ENCODE measurements around the gene GALNT5. TPM values are rescaled to one million over a fixed set of nuclear protein-coding genes. Genes with fewer than 3 reads are reported as not detected.
"Not testable (repeated sequence)": the region's sequence is repeated elsewhere in the genome, so short reads cannot be mapped to it uniquely, and the experiment has no call there.

Gene GALNT5
- total RNA-seq, 2 donors from 2014 or later: 58.0 to 66.5 TPM

DNA sequence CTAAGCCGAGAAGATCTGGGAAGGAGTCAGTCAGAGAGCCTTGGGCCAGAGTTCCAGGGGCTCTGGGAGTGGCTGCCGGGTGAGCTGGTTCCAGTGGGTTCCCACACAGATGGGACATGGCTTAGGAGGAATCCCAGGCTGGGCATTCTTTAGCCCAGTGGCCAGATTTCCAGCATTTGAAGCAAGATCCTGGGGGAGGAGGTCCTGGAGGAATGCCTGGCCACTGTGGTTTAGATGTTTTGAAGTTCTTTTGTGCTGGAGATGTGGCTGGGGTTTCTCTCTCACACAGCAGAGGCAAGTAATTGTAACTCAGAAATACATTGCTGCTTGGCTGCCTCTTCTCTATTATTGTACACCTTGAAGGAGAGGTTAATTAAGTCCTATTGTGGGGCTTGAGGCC lies 83.9 kb downstream of the GALNT5 start:
- ATAC-seq; DNase-seq; intact Hi-C loops (cut with DNase I, micrococcal nuclease): not testable (repeated sequence)

DNA sequence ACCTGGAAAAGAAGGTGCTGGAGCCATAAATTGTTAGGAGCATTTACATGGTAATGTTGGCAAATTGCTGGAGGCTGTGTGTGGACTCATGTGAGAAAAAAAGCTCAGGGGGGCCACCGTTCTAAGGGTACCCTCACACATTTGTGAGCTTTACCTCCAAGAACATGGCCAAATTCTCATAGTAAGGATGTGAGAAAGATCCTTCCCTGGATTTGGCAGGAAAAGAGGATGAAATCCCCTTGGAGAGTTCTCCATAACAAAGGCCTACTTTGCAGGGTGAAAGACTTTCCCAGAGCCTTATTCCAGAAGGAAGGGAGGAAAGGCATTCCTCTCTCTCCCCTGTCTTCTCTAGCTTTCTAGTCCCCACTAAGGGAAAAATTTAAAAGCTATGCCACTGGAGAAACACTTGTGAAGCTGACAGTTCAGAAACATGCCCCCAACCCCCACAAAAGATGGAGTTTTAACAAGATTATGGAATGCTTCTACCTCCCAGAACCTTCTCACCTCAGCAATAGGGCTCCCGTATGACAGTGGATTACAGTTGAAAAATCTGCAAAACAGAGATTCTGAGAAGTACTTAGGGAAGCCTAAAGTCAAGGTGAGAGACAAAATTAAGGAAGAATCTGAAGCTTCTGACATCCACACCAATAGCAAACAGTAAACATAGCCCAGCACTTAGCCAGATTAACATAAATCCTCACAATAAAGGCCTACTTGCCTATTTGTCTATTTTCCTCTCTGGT lies 88.3 kb downstream of the GALNT5 start:
- intact Hi-C loops (cut with DNase I, micrococcal nuclease): no loop called here
- DNase-seq: no peak
- ATAC-seq: no peak

DNA sequence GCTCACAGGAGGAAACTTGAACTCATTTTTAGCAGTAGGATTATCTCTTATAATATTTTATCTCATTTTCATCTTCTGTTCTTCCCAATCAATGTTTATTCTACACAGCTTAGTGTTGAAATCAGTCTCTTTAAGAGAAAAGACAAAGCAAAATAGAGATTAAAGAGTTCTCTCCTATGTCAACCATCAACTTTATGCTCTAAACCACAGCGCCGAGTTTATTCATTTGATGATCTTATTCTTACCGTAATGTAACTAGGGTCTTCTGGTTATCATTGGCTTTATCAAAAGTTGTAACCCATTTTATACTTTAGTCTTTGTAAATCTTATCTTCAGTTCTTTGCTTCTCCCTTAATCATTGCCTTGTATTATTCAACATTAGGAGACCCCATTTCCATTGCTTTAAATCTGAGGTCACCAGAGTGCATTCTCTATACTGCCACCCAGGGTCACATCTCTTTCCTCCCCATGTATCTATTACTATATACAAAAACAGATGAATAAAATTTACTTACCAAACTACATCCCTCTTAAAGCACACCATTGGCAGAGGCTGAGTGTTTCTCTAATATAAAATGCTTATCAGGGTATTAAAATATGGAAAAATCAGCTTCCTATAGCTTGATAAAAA lies 90.9 kb downstream of the GALNT5 start:
- DNase-seq (no peak), ATAC-seq (no peak)
- intact Hi-C loops (cut with DNase I, micrococcal nuclease): no loop called here

DNA sequence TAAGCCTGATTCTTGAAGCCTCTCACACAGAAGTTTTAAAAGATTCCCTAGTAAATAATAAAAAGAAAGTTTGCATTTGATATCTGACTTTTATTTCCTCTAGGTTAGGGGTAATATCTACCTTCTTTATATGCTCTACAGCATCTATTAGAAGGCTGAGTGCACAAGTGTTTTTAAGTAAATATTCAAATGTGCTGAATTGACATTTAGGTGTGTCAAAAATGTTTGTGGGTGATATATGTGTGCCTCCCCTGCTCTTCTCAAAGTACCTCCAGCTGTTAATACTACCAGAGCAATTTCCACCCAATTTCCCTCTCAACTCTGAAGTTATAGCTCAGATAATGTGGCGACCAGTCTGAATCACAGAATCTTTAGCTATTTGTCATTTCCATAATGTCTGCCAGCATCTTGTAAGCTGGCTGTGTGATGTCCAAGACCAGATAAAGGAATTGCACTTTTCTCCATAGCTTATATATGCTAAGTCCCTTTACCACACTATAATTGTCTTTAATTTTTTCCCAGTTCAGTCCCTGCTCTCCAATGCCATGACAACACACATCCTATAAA lies 92.5 kb downstream of the GALNT5 start:
- ATAC-seq: no peak
- no peak for DNase-seq
- intact Hi-C loops (cut with DNase I, micrococcal nuclease): no loop called here

DNA sequence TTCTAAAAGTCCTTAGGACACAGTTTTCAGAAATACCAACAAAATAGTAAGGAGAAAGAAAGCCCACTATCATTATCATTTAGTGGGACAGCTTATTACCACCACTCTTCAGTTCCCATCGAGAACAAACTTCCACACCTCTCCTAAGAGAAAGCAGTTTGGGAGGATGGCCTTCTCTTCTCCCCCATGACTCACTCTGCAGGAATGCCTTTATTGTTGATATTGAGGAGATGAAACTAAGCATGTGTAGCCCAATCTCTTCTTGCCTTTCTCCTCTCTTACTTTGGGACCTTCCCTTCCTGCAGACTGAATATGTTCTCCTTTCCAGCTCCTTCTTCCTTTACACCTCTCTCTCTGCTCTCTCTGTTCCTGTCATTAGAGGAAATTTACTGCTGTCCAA lies 98.1 kb downstream of the GALNT5 start:
- no peak for DNase-seq
- no peak for ATAC-seq
- intact Hi-C loops (cut with DNase I, micrococcal nuclease): no loop called here

DNA sequence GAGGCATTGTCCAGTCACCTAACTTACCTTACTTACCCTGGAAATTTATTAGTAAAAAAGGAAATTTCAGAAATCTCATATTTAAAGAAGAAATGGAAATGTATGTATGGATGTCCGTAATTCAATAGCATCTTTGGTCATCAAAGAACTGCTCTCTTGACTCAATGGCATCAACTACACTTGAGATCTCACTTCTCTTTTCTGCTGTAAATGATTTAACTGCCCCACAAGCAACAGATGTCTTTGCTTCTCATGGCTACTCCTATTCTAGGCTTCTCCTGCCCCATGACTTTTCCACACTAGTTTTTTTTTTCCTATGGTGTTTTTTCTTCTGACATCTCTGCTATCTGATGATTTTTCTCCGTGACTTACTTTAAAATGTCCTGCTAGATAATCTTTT lies 102.1 kb downstream of the GALNT5 start:
- DNase-seq (no peak), ATAC-seq (no peak)
- intact Hi-C loops (cut with DNase I, micrococcal nuclease): no loop called here

DNA sequence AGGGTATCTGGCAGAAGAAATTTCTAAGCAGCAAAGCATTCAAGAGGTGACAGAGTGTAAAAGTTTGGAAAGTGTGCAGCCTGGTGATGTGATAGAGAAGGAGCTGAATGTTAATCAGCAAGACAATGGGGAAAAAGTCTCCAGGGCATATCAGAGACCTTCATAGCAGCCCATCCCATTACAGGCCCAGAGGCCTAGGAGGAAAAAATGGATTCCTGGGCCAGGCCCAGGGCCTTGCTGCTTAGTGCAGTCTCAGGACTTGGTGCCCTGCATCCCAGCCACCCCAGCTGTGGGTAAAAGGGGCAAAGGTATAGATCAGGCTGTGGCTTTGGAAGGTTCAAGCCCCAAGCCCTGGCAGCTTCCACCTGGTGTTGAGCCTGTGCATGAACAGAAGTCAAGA lies 104.0 kb downstream of the GALNT5 start:
- intact Hi-C loops (cut with DNase I, micrococcal nuclease): no loop called here
- DNase-seq (no peak), ATAC-seq (no peak)

DNA sequence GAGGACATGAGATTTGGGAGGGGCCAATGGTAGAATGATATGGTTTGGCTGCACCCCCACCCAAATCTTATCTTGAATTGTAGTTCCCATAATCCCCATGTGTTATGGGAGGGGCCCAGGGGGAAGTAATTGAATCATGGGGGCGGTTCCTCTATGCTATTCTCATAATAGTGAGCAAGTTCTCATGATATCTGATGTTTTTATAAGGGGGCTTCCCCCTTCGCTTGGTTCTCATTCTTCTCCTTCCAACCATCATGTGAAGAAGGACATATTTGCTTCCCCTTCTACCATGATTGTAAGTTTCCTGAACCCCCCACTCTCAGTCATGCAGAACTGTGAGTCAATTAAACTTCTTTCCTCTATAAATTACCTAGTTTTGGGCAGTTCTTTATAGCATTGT lies 105.1 kb downstream of the GALNT5 start:
- intact Hi-C loops (cut with DNase I, micrococcal nuclease): no loop called here
- no peak for ATAC-seq

DNA sequence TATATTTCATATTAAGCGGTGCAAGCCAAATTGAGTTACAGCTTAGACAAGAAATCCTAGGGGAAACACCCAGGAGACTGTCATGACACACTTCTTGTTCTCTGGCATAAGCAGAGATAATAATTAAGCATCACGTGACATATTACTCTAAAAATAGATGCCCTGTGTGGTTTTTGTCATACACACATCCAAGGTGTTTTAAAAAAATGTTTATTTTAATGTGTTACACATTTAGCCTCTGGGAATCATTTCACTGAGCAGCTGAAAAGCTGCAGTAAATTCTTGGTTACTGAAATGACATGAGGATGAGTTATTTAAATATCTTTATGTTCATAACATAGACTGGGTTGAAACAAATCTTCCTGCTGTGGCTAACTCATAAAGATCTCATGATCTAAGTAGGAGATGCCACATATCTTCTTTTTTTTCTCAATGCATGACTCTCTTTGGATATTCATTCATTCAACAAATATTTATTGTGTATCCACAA lies 106.2 kb downstream of the GALNT5 start:
- intact Hi-C loops (cut with DNase I, micrococcal nuclease): no loop called here
- DNase-seq (no peak), ATAC-seq (no peak)

More for the DNA sequence above, 105.1 kb downstream of the GALNT5 start:
- no peak for DNase-seq

Other genes starting within 250 kb of the GALNT5 start
- under 1 TPM in 1 of 2 donors, not detected in 1; 0.11 TPM for gene ERMN, start 68.1 kb downstream of the GALNT5 start, total RNA-seq
- 1 to 10 TPM; 5.1 to 6.6 TPM for gene CYTIP, start 186.4 kb downstream of the GALNT5 start, total RNA-seq

Data from left colon (tissue), 2 donors.